ENCODE data around the gene SATB1.

DNA sequence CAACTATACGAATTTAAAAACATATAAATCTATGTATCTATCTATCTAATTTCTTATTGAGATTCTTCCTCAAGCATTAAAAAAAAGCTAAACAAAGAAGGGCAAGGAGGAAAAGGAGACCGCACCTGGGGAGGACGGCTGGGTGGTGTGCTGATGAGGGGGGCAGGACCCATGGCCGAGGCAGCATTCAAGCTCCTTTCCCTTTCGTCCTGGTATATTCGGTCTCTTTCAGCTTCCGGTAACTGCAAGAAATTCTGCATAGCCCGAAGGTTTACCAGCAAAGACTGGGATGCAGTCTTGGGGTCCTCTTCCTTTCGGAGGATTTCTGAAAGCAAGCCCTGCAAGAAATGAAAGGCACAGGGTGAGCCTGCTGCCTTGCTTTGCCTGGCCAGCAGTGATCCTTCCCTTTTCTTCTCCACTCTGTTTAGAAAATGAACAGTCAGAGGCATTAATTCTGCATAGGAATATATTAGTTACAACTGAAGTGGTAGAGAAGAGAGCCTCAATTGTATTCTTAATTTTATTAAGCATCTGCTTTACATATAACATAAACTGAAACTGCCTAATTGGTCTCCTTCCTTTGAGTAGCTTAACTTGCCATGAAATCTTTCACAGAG, 38.8 kb downstream of the SATB1 start:
- TF ChIP-seq, protein P1, sequence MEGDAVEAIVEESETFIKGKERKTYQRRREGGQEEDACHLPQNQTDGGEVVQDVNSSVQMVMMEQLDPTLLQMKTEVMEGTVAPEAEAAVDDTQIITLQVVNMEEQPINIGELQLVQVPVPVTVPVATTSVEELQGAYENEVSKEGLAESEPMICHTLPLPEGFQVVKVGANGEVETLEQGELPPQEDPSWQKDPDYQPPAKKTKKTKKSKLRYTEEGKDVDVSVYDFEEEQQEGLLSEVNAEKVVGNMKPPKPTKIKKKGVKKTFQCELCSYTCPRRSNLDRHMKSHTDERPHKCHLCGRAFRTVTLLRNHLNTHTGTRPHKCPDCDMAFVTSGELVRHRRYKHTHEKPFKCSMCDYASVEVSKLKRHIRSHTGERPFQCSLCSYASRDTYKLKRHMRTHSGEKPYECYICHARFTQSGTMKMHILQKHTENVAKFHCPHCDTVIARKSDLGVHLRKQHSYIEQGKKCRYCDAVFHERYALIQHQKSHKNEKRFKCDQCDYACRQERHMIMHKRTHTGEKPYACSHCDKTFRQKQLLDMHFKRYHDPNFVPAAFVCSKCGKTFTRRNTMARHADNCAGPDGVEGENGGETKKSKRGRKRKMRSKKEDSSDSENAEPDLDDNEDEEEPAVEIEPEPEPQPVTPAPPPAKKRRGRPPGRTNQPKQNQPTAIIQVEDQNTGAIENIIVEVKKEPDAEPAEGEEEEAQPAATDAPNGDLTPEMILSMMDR (IDR thresholded peaks at IDR 0.05): no peak
- TF ChIP-seq POLR2A (IDR thresholded peaks at IDR 0.05): no peak

Data from body of pancreas (tissue), 4 donors.